NT2/D1 (cell line): ENCODE data around the gene SNX9.

ENCODE experiments used
- DNase-seq: peaks from one replicate; pipeline ENCODE4 v3.0.0-alpha.2; 2011; ENCODE audit warnings: low read depth, low spot score
- H3K27me3 ChIP-seq: 2 replicates; pipeline ENCODE4 v1.6.0; 2011; ENCODE audit warnings: mild to moderate bottlenecking; ENCODE audit not compliant: insufficient read length, insufficient read depth
- H3K36me3 ChIP-seq: 2 replicates; pipeline ENCODE4 v1.6.1; 2011; ENCODE audit warnings: mild to moderate bottlenecking, low read length, mixed read lengths; ENCODE audit not compliant: insufficient read depth, insufficient read length
- H3K4me1 ChIP-seq: 2 replicates; pipeline ENCODE4 v1.5.1; 2011; ENCODE audit not compliant: insufficient read depth, insufficient read length
- H3K4me3 ChIP-seq: 2 replicates; pipeline ENCODE4 v1.5.1; 2011; ENCODE audit warnings: low read depth; ENCODE audit not compliant: insufficient read length
- H3K9ac ChIP-seq: 2 replicates; pipeline ENCODE4 v1.6.0; 2011; ENCODE audit warnings: low read depth; ENCODE audit not compliant: insufficient read length
- H3K9me3 ChIP-seq: 2 replicates; pipeline ENCODE4 v1.5.1; 2011; ENCODE audit warnings: mild to moderate bottlenecking, low read length; ENCODE audit not compliant: insufficient read depth
- SUZ12 ChIP-seq: IDR thresholded peaks from 2 replicates; pipeline ENCODE4 v1.6.1; 2011; ENCODE audit not compliant: insufficient read length, insufficient read depth; ENCODE audit errors: extremely low read depth
- YY1 ChIP-seq: IDR thresholded peaks from 2 replicates; pipeline ENCODE4 v1.6.1; 2011; ENCODE audit not compliant: insufficient read length, insufficient read depth
- ZNF274 ChIP-seq: IDR thresholded peaks from 2 replicates; pipeline ENCODE4 v1.6.1; 2011; ENCODE audit warnings: mild to moderate bottlenecking, low read depth, low read length

Gene SNX9

GRCh38 chr6:157905590-157906342 lies 82.7 kb downstream of the SNX9 start:
- Histone ChIP-seq H3K27me3 (no peaks in the 10 kb centered on the region), H3K9ac (no peak overlapping the region), H3K9me3 (no peaks in the 10 kb centered on the region), H3K4me1 (peaks cover 3% of the 10 kb centered on the region), H3K36me3 (peaks cover 23% of the 10 kb centered on the region), H3K4me3 (no peak overlapping the region)
- TF ChIP-seq SUZ12 (no peak), ZNF274 (no peak), YY1 (no peak)
- DNase-seq, result no peak

GRCh38 chr6:157906537-157907061 lies 83.6 kb downstream of the SNX9 start:
- no peak for DNase-seq
- Histone ChIP-seq H3K9ac (no peak overlapping the region), H3K4me1 (peaks cover 3% of the 10 kb centered on the region), H3K27me3 (no peaks in the 10 kb centered on the region), H3K4me3 (no peak overlapping the region), H3K9me3 (no peaks in the 10 kb centered on the region), H3K36me3 (peaks cover 23% of the 10 kb centered on the region)
- no peak for TF ChIP-seq SUZ12
- TF ChIP-seq YY1, result no peak
- TF ChIP-seq ZNF274, result no peak

- DNase-seq, result no peak
- Histone ChIP-seq H3K36me3 (peaks cover 15% of the 10 kb centered on the region), H3K9ac (no peak overlapping the region), H3K4me1 (peaks cover 3% of the 10 kb centered on the region), H3K27me3 (no peaks in the 10 kb centered on the region), H3K4me3 (no peak overlapping the region), H3K9me3 (no peaks in the 10 kb centered on the region)
- no peak for TF ChIP-seq YY1
- no peak for TF ChIP-seq ZNF274
- no peak for TF ChIP-seq SUZ12
Measured at GRCh38 chr6:157907651-157908050, 84.6 kb downstream of the SNX9 start.

- Histone ChIP-seq H3K4me3 (no peak overlapping the region), H3K9me3 (no peaks in the 10 kb centered on the region), H3K9ac (no peak overlapping the region), H3K36me3 (peaks cover 17% of the 10 kb centered on the region), H3K27me3 (no peaks in the 10 kb centered on the region), H3K4me1 (peaks cover 3% of the 10 kb centered on the region)
- TF ChIP-seq YY1, result no peak
- no peak for TF ChIP-seq SUZ12
- TF ChIP-seq ZNF274, result no peak
- DNase-seq, result no peak
Measured at GRCh38 chr6:157908369-157909281, 85.6 kb downstream of the SNX9 start.

GRCh38 chr6:157909282-157909664 lies 86.2 kb downstream of the SNX9 start:
- peaks cover 17% of the 10 kb centered on the region for H3K36me3 ChIP-seq
- H3K9ac ChIP-seq, result no peak overlapping the region
- TF ChIP-seq YY1 (no peak), ZNF274 (no peak), SUZ12 (no peak)
- H3K4me3 ChIP-seq, result no peak overlapping the region
- DNase-seq, result no peak
- no peaks in the 10 kb centered on the region for H3K27me3 ChIP-seq
- H3K4me1 ChIP-seq, result peaks cover 3% of the 10 kb centered on the region
- no peaks in the 10 kb centered on the region for H3K9me3 ChIP-seq

- no peak for TF ChIP-seq SUZ12
- TF ChIP-seq ZNF274, result no peak
- TF ChIP-seq YY1, result no peak
- Histone ChIP-seq H3K36me3 (peaks cover 17% of the 10 kb centered on the region), H3K9me3 (no peaks in the 10 kb centered on the region), H3K27me3 (no peaks in the 10 kb centered on the region), H3K4me3 (no peak overlapping the region), H3K4me1 (peaks cover 3% of the 10 kb centered on the region), H3K9ac (no peak overlapping the region)
- DNase-seq, result no peak
Measured at GRCh38 chr6:157911278-157911677, 88.2 kb downstream of the SNX9 start.

GRCh38 chr6:157911786-157912185 lies 88.7 kb downstream of the SNX9 start:
- H3K4me1 ChIP-seq, result peaks cover 3% of the 10 kb centered on the region
- no peak overlapping the region for H3K4me3 ChIP-seq
- H3K9me3 ChIP-seq, result no peaks in the 10 kb centered on the region
- no peak overlapping the region for H3K9ac ChIP-seq
- DNase-seq, result no peak
- no peaks in the 10 kb centered on the region for H3K27me3 ChIP-seq
- TF ChIP-seq ZNF274 (no peak), YY1 (no peak), SUZ12 (no peak)
- peaks cover 17% of the 10 kb centered on the region for H3K36me3 ChIP-seq
